HepG2 (cell line): ENCODE data around the gene AKNA. TPM values are rescaled to one million over a fixed set of nuclear protein-coding genes. Genes with fewer than 3 reads are reported as not detected.

Source experiments
- ATF7-NPFF ChIP-seq: sonication (generic); formaldehyde crosslinking; IDR thresholded peaks from 2 replicates; pipeline ENCODE4 v1.8.1; 2023; ENCODE audit warnings: mild to moderate bottlenecking, low read depth, missing genetic modification reagents, moderate library complexity
- BCL6 ChIP-seq: IDR thresholded peaks from 2 replicates; pipeline ENCODE4 v1.6.1; 2016; ENCODE audit warnings: missing genetic modification reagents, missing compliant biosample characterization
- GLI4 ChIP-seq: sonication (generic); formaldehyde crosslinking; IDR thresholded peaks from 2 replicates; pipeline ENCODE4 v1.5.1; 2020; ENCODE audit warnings: missing genetic modification reagents, mild to moderate bottlenecking, moderate library complexity, borderline replicate concordance
- HIC2 ChIP-seq: sonication (generic); formaldehyde crosslinking; IDR thresholded peaks from 2 replicates; pipeline ENCODE4 v1.9.0; 2022; ENCODE audit warnings: low read depth, missing genetic modification reagents
- HINFP ChIP-seq: sonication (generic); formaldehyde crosslinking; IDR thresholded peaks from 2 replicates; pipeline ENCODE4 v1.4.0; 2020; ENCODE audit warnings: low read depth, mild to moderate bottlenecking, missing genetic modification reagents
- MIER2 ChIP-seq: IDR thresholded peaks from 2 replicates; pipeline ENCODE4 v1.6.1; 2016; ENCODE audit warnings: missing biosample characterization, missing genetic modification reagents
- NAIF1 ChIP-seq: sonication (generic); formaldehyde crosslinking; IDR thresholded peaks from 2 replicates; pipeline ENCODE4 v1.5.0; 2020; ENCODE audit warnings: mild to moderate bottlenecking, missing genetic modification reagents, borderline replicate concordance
- SIN3A ChIP-seq: IDR thresholded peaks from 2 replicates; pipeline ENCODE4 v1.6.1; 2011; ENCODE audit warnings: low read depth, mild to moderate bottlenecking, control low read depth, low read length, borderline replicate concordance
- SMAD1 ChIP-seq: sonication (generic); formaldehyde crosslinking; IDR thresholded peaks from 2 replicates; pipeline ENCODE4 v1.4.0; 2020; ENCODE audit warnings: missing genetic modification reagents, low read depth, mild to moderate bottlenecking, borderline replicate concordance
- SOX6 ChIP-seq, 2 experiments: fragments of 450-650 bp in 1 of 2; sonication (generic) in 1 of 2; formaldehyde crosslinking in 1 of 2; IDR thresholded peaks; 2 replicates each; pipeline versions ENCODE4 v1.4.0 to v1.6.1; 2017 to 2020; ENCODE audit warnings: antibody characterized with exemption in 1 of 2, mild to moderate bottlenecking in 1 of 2, missing genetic modification reagents in 1 of 2
- SP5 ChIP-seq: IDR thresholded peaks from 2 replicates; pipeline ENCODE4 v1.6.1; 2016; ENCODE audit warnings: low read depth, borderline replicate concordance
- SRF ChIP-seq: IDR thresholded peaks from 2 replicates; pipeline ENCODE4 v1.6.1; 2011; ENCODE audit warnings: mild to moderate bottlenecking, low read depth, low read length, moderate library complexity
- TBX2 ChIP-seq: sonication (generic); formaldehyde crosslinking; IDR thresholded peaks from 2 replicates; pipeline ENCODE4 v1.5.0; 2020; ENCODE audit warnings: missing genetic modification reagents, mild to moderate bottlenecking, borderline replicate concordance
- TSC22D2 ChIP-seq: sonication (generic); formaldehyde crosslinking; IDR thresholded peaks from 2 replicates; pipeline ENCODE4 v1.5.1; 2020; ENCODE audit warnings: missing genetic modification reagents, mild to moderate bottlenecking, borderline replicate concordance
- ZBTB39 ChIP-seq: sonication (generic); formaldehyde crosslinking; IDR thresholded peaks from 2 replicates; pipeline ENCODE4 v1.5.0; 2020; ENCODE audit warnings: missing genetic modification reagents
- ZNF256 ChIP-seq: sonication (generic); formaldehyde crosslinking; conservative IDR thresholded peaks from 2 replicates; pipeline ENCODE4 v1.4.0; 2020; ENCODE audit warnings: missing genetic modification reagents
- ZNF431 ChIP-seq: sonication (generic); formaldehyde crosslinking; IDR thresholded peaks from 2 replicates; pipeline ENCODE4 v1.9.0; 2022; ENCODE audit warnings: missing genetic modification reagents, low read depth, mild to moderate bottlenecking, borderline replicate concordance
- ZNF558 ChIP-seq: sonication (generic); formaldehyde crosslinking; IDR thresholded peaks from 2 replicates; pipeline ENCODE4 v1.9.0; 2022; ENCODE audit warnings: mild to moderate bottlenecking, missing genetic modification reagents, borderline replicate concordance
- ZNF589 ChIP-seq: sonication (generic); formaldehyde crosslinking; conservative IDR thresholded peaks from 2 replicates; pipeline ENCODE4 v1.8.0; 2022; ENCODE audit warnings: mild to moderate bottlenecking, moderate library complexity, missing genetic modification reagents
- ZNF691 ChIP-seq: sonication (generic); formaldehyde crosslinking; IDR thresholded peaks from 2 replicates; pipeline ENCODE4 v1.4.0; 2020; ENCODE audit warnings: missing genetic modification reagents, low read depth, mild to moderate bottlenecking, borderline replicate concordance
- ZNF704 ChIP-seq: sonication (generic); formaldehyde crosslinking; IDR thresholded peaks from 2 replicates; pipeline ENCODE4 v1.8.1; 2023; ENCODE audit warnings: mild to moderate bottlenecking, inconsistent platforms, moderate library complexity, missing genetic modification reagents, borderline replicate concordance
- ZNF766 ChIP-seq: sonication (generic); formaldehyde crosslinking; IDR thresholded peaks from 2 replicates; pipeline ENCODE4 v1.5.0; 2020; ENCODE audit warnings: missing genetic modification reagents, borderline replicate concordance
- polyA plus RNA-seq, 8 experiments: library from polyadenylated mRNA; depleted of rRNA in 3 of 8; stranded (reverse) in 7 of 8; unstranded in 1 of 8; fragments of >200 nt; fragmentation: Illumina TruSeq in 4 of 8; extraction: Trizol in 4 of 8; gene quantifications; 2 replicates each; pipeline versions ENCODE4 v1.2.1 to v1.2.3, GENCODE V29; 2011 to 2016; ENCODE audit warnings: low read depth in 4 of 8, missing spikeins in 1 of 8, mixed read lengths in 1 of 8; ENCODE audit not compliant: insufficient read depth in 1 of 8
- total RNA-seq, 5 experiments: library from RNA; depleted of rRNA; stranded (reverse); fragments of >200 nt; fragmentation: Illumina TruSeq; extraction: Trizol; gene quantifications; 2 replicates each; pipeline ENCODE4 v1.2.3, GENCODE V29; 2016; ENCODE audit warnings: low read depth in 1 of 5

The AKNA gene
- total and polyA plus RNA-seq, 2 of the 13 experiments (the other 11 are each of a cell fraction or from before 2014, with no cell fraction given): 3.0 to 3.1 TPM

- TF ChIP-seq GLI4: no peak
- TF ChIP-seq ZBTB39 (CRISPR knock-in tag): no peak
- no peak for TF ChIP-seq SRF
- TF ChIP-seq SOX6 (IDR thresholded peaks at IDR 0.05): no peak
- TF ChIP-seq SOX6 (CRISPR knock-in tag; IDR thresholded peaks at IDR 0.05): peak; percentile 41; the same call in 1 of the 2 replicates
- no peak for TF ChIP-seq SP5 (CRISPR knock-in tag)
- TF ChIP-seq HIC2: no peak
- 0 out of 2 replicates have a peak, but pooled peaks have one; percentile 28 for TF ChIP-seq ATF7-NPFF (CRISPR knock-in tag)
- TF ChIP-seq MIER2 (CRISPR knock-in tag): no peak
- TF ChIP-seq TBX2 (CRISPR knock-in tag): no peak
- no peak for TF ChIP-seq TSC22D2 (CRISPR knock-in tag)
- no peak for TF ChIP-seq SIN3A
- TF ChIP-seq ZNF704 (CRISPR knock-in tag): no peak
- no peak for TF ChIP-seq ZNF691
- no peak for TF ChIP-seq ZNF431
- no peak for TF ChIP-seq ZNF766 (CRISPR knock-in tag)
- no peak for TF ChIP-seq ZNF256 (CRISPR knock-in tag)
- TF ChIP-seq HINFP (CRISPR knock-in tag): no peak
- no peak for TF ChIP-seq ZNF558 (CRISPR knock-in tag)
- peak; percentile 37; the same call in 1 of the 2 replicates for TF ChIP-seq BCL6 (CRISPR knock-in tag)
- TF ChIP-seq NAIF1 (CRISPR knock-in tag): no peak
- no peak for TF ChIP-seq SMAD1 (CRISPR knock-in tag)
- no peak for TF ChIP-seq ZNF589
Observed at GRCh38 chr9:114291064-114291474, 96.7 kb downstream of the AKNA start (continued).
